ENCODE results near the gene CORO2A.

Gene CORO2A

GRCh38 chr9:98219794-98220370 is 27.4 kb upstream of the CORO2A start:
- no peak for DNase-seq (ENCODE audit: low read depth in 3 of 3)

- no peak for DNase-seq (ENCODE audit: low read depth in 3 of 3)
Measured at GRCh38 chr9:98219364-98219716, 26.9 kb upstream of the CORO2A start.

GRCh38 chr9:98218562-98219363 is 26.3 kb upstream of the CORO2A start:
- DNase-seq (ENCODE audit: low read depth in 3 of 3) = no peak

- no peak for DNase-seq (ENCODE audit: low read depth in 3 of 3)
Measured at GRCh38 chr9:98217255-98217654, 24.8 kb upstream of the CORO2A start.

GRCh38 chr9:98216391-98216790 is 24.0 kb upstream of the CORO2A start:
- no peak for DNase-seq (ENCODE audit: low read depth in 3 of 3)

- no peak for DNase-seq (ENCODE audit: low read depth in 3 of 3)
Measured at GRCh38 chr9:98215821-98216220, 23.4 kb upstream of the CORO2A start.

- no peak for DNase-seq (ENCODE audit: low read depth in 3 of 3)
Measured at GRCh38 chr9:98215271-98215670, 22.8 kb upstream of the CORO2A start.

- no peak for DNase-seq (ENCODE audit: low read depth in 3 of 3)
Measured at GRCh38 chr9:98214811-98215210, 22.4 kb upstream of the CORO2A start.

- DNase-seq (ENCODE audit: low read depth in 3 of 3) = no peak
Measured at GRCh38 chr9:98211260-98211659, 18.8 kb upstream of the CORO2A start.

- no peak for DNase-seq (ENCODE audit: low read depth in 3 of 3)
Measured at GRCh38 chr9:98210435-98210834, 18.0 kb upstream of the CORO2A start.

- DNase-seq (ENCODE audit: low read depth in 3 of 3) = no peak
Measured at GRCh38 chr9:98209530-98209929, 17.1 kb upstream of the CORO2A start.

GRCh38 chr9:98208635-98209034 is 16.2 kb upstream of the CORO2A start:
- no peak for DNase-seq (ENCODE audit: low read depth in 3 of 3)

GRCh38 chr9:98207606-98208005 is 15.2 kb upstream of the CORO2A start:
- no peak for DNase-seq (ENCODE audit: low read depth in 3 of 3)

- no peak for DNase-seq (ENCODE audit: low read depth in 3 of 3)
Measured at GRCh38 chr9:98206754-98207153, 14.3 kb upstream of the CORO2A start.

GRCh38 chr9:98204692-98205091 is 12.3 kb upstream of the CORO2A start:
- DNase-seq (ENCODE audit: low read depth in 3 of 3) = no peak

GRCh38 chr9:98203153-98203552 is 10.7 kb upstream of the CORO2A start:
- no peak for DNase-seq (ENCODE audit: low read depth in 3 of 3)

- no peak for DNase-seq (ENCODE audit: low read depth in 3 of 3)
Measured at GRCh38 chr9:98202252-98202651, 9.8 kb upstream of the CORO2A start.

GRCh38 chr9:98201749-98202148 is 9.3 kb upstream of the CORO2A start:
- DNase-seq (ENCODE audit: low read depth in 3 of 3) = no peak

- DNase-seq (ENCODE audit: low read depth in 3 of 3) = no peak
Measured at GRCh38 chr9:98201102-98201501, 8.7 kb upstream of the CORO2A start.

- no peak for DNase-seq (ENCODE audit: low read depth in 3 of 3)
Measured at GRCh38 chr9:98199388-98200033, 7.1 kb upstream of the CORO2A start.

- DNase-seq (ENCODE audit: low read depth in 3 of 3) = no peak
Measured at GRCh38 chr9:98195671-98196070, 3.2 kb upstream of the CORO2A start.

GRCh38 chr9:98193336-98193944 is 1.0 kb upstream of the CORO2A start:
- DNase-seq (ENCODE audit: low read depth in 3 of 3) = no peak

Measured in stimulated activated CD4-positive, alpha-beta T cell treated with anti-CD3 and anti-CD28 coated beads, TNF-alpha, amount 100 ng/mL, for 24 hours (primary cell).